ENCODE results near the gene WHRN.

The WHRN gene

GRCh38 chr9:114367772-114368569 lies 137.3 kb downstream of the WHRN start:
- H4K12ac ChIP-seq (ENCODE audit: low read depth, low read length): no peak overlapping the region
- H3K4me2 ChIP-seq (ENCODE audit: low read length): no peak overlapping the region
- no peak overlapping the region for H2AFZ ChIP-seq (ENCODE audit: insufficient read depth, low read length, poor library complexity)
- no peak overlapping the region for H2BK120ac ChIP-seq (ENCODE audit: insufficient read depth, low read length, poor library complexity)
- H3K23ac ChIP-seq (ENCODE audit: low read length): no peak overlapping the region
- no peak overlapping the region for H2AK5ac ChIP-seq (ENCODE audit: low read length)
- H3K4me1 ChIP-seq (ENCODE audit: control insufficient read depth in 1 of 2, insufficient read depth in 2 of 2, low read length in 2 of 2): peaks cover 2 to 11% of the 10 kb centered on the region in 2 experiments
- H3K14ac ChIP-seq (ENCODE audit: low read length): no peak overlapping the region
- WGBS (ENCODE audit: extremely low coverage, insufficient coverage, insufficient read length): no CpG with 5 or more reads among the region's 14 CpGs
- no peaks in the 10 kb centered on the region for H3K9me3 ChIP-seq (ENCODE audit: insufficient read depth, low read depth, low read length)
- H3K4me3 ChIP-seq (ENCODE audit: low read depth, low read length): no peak overlapping the region
- no peak overlapping the region for H3K27ac ChIP-seq (ENCODE audit: low read depth, low read length)
- H2BK5ac ChIP-seq (ENCODE audit: low read depth, low read length, poor library complexity): no peak overlapping the region
- DNase-seq: no peak
- H3K18ac ChIP-seq (ENCODE audit: low read length): no peak overlapping the region
- no peaks in the 10 kb centered on the region for H3K27me3 ChIP-seq (ENCODE audit: insufficient read depth, low read length)
- no peak overlapping the region for H3K9ac ChIP-seq (ENCODE audit: low read length)
- H4K8ac ChIP-seq (ENCODE audit: low read depth, low read length): no peak overlapping the region
- no peaks in the 10 kb centered on the region for H3K79me2 ChIP-seq (ENCODE audit: control insufficient read depth, insufficient read depth, low read length, poor library complexity)
- H4K91ac ChIP-seq (ENCODE audit: low read depth, low read length): no peak overlapping the region
- H3K79me1 ChIP-seq (ENCODE audit: low read length): no peaks in the 10 kb centered on the region
- H3K36me3 ChIP-seq (ENCODE audit: control insufficient read depth in 1 of 2, insufficient read depth in 2 of 2, low read length in 2 of 2): peaks cover 18 to 22% of the 10 kb centered on the region in 2 experiments
- no peak overlapping the region for H2BK12ac ChIP-seq (ENCODE audit: low read length)
- H3K4ac ChIP-seq (ENCODE audit: low read depth, low read length): no peak overlapping the region

GRCh38 chr9:114367366-114367765 lies 137.9 kb downstream of the WHRN start:
- Histone ChIP-seq H2BK120ac (ENCODE audit: insufficient read depth, low read length, poor library complexity) (no peak overlapping the region), H3K27ac (ENCODE audit: low read depth, low read length) (no peak overlapping the region), H3K9me3 (ENCODE audit: insufficient read depth, low read depth, low read length) (no peaks in the 10 kb centered on the region), H3K36me3 (ENCODE audit: control insufficient read depth in 1 of 2, insufficient read depth in 2 of 2, low read length in 2 of 2) (peaks cover 18 to 25% of the 10 kb centered on the region in 2 experiments), H3K79me2 (ENCODE audit: control insufficient read depth, insufficient read depth, low read length, poor library complexity) (no peaks in the 10 kb centered on the region), H4K8ac (ENCODE audit: low read depth, low read length) (no peak overlapping the region), H3K14ac (ENCODE audit: low read length) (no peak overlapping the region), H2AK5ac (ENCODE audit: low read length) (no peak overlapping the region), H3K4ac (ENCODE audit: low read depth, low read length) (no peak overlapping the region), H3K4me2 (ENCODE audit: low read length) (no peak overlapping the region), H3K9ac (ENCODE audit: low read length) (no peak overlapping the region), H2AFZ (ENCODE audit: insufficient read depth, low read length, poor library complexity) (no peak overlapping the region), H4K12ac (ENCODE audit: low read depth, low read length) (no peak overlapping the region), H3K18ac (ENCODE audit: low read length) (no peak overlapping the region), H3K23ac (ENCODE audit: low read length) (no peak overlapping the region), H3K4me1 (ENCODE audit: control insufficient read depth in 1 of 2, insufficient read depth in 2 of 2, low read length in 2 of 2) (peaks cover 2 to 9% of the 10 kb centered on the region in 2 experiments), H4K91ac (ENCODE audit: low read depth, low read length) (no peak overlapping the region), H3K27me3 (ENCODE audit: insufficient read depth, low read length) (no peaks in the 10 kb centered on the region), H3K79me1 (ENCODE audit: low read length) (no peaks in the 10 kb centered on the region), H3K4me3 (ENCODE audit: low read depth, low read length) (no peak overlapping the region), H2BK12ac (ENCODE audit: low read length) (no peak overlapping the region), H2BK5ac (ENCODE audit: low read depth, low read length, poor library complexity) (no peak overlapping the region)
- WGBS (ENCODE audit: extremely low coverage, insufficient coverage, insufficient read length): no CpG with 5 or more reads among the region's 6 CpGs
- no peak for DNase-seq

DNA sequence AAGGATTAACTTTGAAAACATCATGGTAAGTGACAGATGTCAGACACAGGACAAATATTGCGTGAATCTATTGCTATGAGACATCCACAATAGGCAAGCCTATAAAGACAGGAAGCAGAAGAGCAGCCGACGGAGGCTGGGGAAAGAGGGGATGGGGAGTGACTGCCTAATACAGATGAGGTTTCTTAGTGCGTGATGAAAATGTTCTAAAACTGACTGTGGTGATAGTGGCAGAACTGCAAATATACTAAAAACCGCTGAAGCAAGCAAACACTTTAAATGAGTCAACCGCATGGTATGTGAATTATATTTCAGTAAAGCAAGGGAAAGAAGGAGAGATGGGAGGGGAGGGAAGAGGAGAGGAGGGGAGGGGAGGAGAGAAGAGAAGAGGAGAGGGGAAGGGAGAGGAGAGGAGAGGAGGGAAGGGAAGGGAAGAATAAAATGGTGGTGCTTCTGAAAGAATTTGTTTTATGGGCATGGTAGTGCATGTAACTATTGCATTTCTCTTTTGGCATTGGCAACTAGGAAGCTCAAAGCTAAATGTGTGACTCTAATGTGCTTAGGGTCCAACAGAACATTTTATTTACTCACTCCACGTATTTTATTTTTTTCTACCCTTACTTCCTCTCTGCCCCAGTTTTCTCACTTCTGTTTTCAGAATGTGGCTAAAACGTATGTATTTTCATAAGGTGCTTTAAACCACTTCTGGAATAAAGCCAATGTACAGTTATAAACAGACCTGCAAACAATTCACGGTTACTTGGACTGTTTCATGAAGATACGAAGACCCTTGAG lies 138.7 kb downstream of the WHRN start:
- Histone ChIP-seq H3K18ac (ENCODE audit: low read length) (no peak overlapping the region), H4K12ac (ENCODE audit: low read depth, low read length) (no peak overlapping the region), H3K4ac (ENCODE audit: low read depth, low read length) (no peak overlapping the region), H3K4me2 (ENCODE audit: low read length) (no peak overlapping the region), H3K36me3 (ENCODE audit: control insufficient read depth in 1 of 2, insufficient read depth in 2 of 2, low read length in 2 of 2) (peaks cover 25 to 33% of the 10 kb centered on the region in 2 experiments), H4K8ac (ENCODE audit: low read depth, low read length) (no peak overlapping the region), H2BK5ac (ENCODE audit: low read depth, low read length, poor library complexity) (no peak overlapping the region), H3K27ac (ENCODE audit: low read depth, low read length) (no peak overlapping the region), H2BK120ac (ENCODE audit: insufficient read depth, low read length, poor library complexity) (no peak overlapping the region), H2BK12ac (ENCODE audit: low read length) (no peak overlapping the region), H3K4me3 (ENCODE audit: low read depth, low read length) (no peak overlapping the region), H2AK5ac (ENCODE audit: low read length) (no peak overlapping the region), H4K91ac (ENCODE audit: low read depth, low read length) (no peak overlapping the region), H3K14ac (ENCODE audit: low read length) (no peak overlapping the region), H3K4me1 (ENCODE audit: control insufficient read depth in 1 of 2, insufficient read depth in 2 of 2, low read length in 2 of 2) (peaks cover 0 to 3% of the 10 kb centered on the region in 2 experiments), H3K9ac (ENCODE audit: low read length) (no peak overlapping the region), H3K27me3 (ENCODE audit: insufficient read depth, low read length) (no peaks in the 10 kb centered on the region), H3K23ac (ENCODE audit: low read length) (no peak overlapping the region), H3K79me1 (ENCODE audit: low read length) (no peaks in the 10 kb centered on the region), H2AFZ (ENCODE audit: insufficient read depth, low read length, poor library complexity) (no peak overlapping the region), H3K9me3 (ENCODE audit: insufficient read depth, low read depth, low read length) (no peaks in the 10 kb centered on the region), H3K79me2 (ENCODE audit: control insufficient read depth, insufficient read depth, low read length, poor library complexity) (no peaks in the 10 kb centered on the region)
- DNase-seq: peak in 1 of 2 donors; percentile 36
- no CpG with 5 or more reads among the region's 10 CpGs for WGBS (ENCODE audit: extremely low coverage, insufficient coverage, insufficient read length)

DNA sequence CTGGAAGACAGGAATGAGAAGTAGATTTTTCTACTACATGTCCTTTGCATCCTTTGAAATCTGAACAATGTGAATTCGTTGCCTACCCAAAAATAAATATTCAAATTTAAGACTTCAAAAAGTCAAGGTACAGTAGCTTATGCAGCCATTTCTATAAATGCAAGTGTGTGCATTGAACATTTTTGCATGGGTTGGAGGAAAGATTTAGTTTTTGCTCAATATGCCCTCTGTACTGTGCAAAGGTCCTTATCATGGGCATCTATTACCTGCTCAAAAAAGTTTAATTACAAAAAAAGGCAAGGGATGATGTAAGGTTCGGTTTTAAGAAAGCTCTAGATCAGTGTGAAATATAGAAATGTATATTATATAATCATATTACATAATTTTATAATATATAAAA lies 140.1 kb downstream of the WHRN start:
- Histone ChIP-seq H3K4me1 (ENCODE audit: control insufficient read depth in 1 of 2, insufficient read depth in 2 of 2, low read length in 2 of 2) (peaks cover 0 to 3% of the 10 kb centered on the region in 2 experiments), H4K91ac (ENCODE audit: low read depth, low read length) (no peak overlapping the region), H3K36me3 (ENCODE audit: control insufficient read depth in 1 of 2, insufficient read depth in 2 of 2, low read length in 2 of 2) (peaks cover 34 to 46% of the 10 kb centered on the region in 2 experiments), H2BK5ac (ENCODE audit: low read depth, low read length, poor library complexity) (no peak overlapping the region), H3K9ac (ENCODE audit: low read length) (no peak overlapping the region), H2AFZ (ENCODE audit: insufficient read depth, low read length, poor library complexity) (no peak overlapping the region), H3K23ac (ENCODE audit: low read length) (no peak overlapping the region), H4K8ac (ENCODE audit: low read depth, low read length) (no peak overlapping the region), H3K4me2 (ENCODE audit: low read length) (no peak overlapping the region), H3K18ac (ENCODE audit: low read length) (no peak overlapping the region), H2BK120ac (ENCODE audit: insufficient read depth, low read length, poor library complexity) (no peak overlapping the region), H3K27ac (ENCODE audit: low read depth, low read length) (no peak overlapping the region), H3K79me2 (ENCODE audit: control insufficient read depth, insufficient read depth, low read length, poor library complexity) (no peaks in the 10 kb centered on the region), H3K9me3 (ENCODE audit: insufficient read depth, low read depth, low read length) (no peaks in the 10 kb centered on the region), H3K4ac (ENCODE audit: low read depth, low read length) (no peak overlapping the region), H2BK12ac (ENCODE audit: low read length) (no peak overlapping the region), H3K4me3 (ENCODE audit: low read depth, low read length) (no peak overlapping the region), H4K12ac (ENCODE audit: low read depth, low read length) (no peak overlapping the region), H3K27me3 (ENCODE audit: insufficient read depth, low read length) (no peaks in the 10 kb centered on the region), H2AK5ac (ENCODE audit: low read length) (no peak overlapping the region), H3K14ac (ENCODE audit: low read length) (no peak overlapping the region), H3K79me1 (ENCODE audit: low read length) (no peaks in the 10 kb centered on the region)
- no CpG with 5 or more reads among the region's 2 CpGs for WGBS (ENCODE audit: extremely low coverage, insufficient coverage, insufficient read length)
- no peak for DNase-seq

Measured in trophoblast cell (in vitro differentiated cells and primary cell).